ENCODE results near the gene CABCOCO1.

- TF ChIP-seq POLR2AphosphoS5 (IDR thresholded peaks at IDR 0.05; ENCODE audit: low read depth, low read length) (no peak), TAF1 (IDR thresholded peaks at IDR 0.05; ENCODE audit: borderline replicate concordance, insufficient read depth, low read length) (no peak), SIN3A (IDR thresholded peaks at IDR 0.05; ENCODE audit: borderline replicate concordance, insufficient read depth, low read length) (no peak), REST (IDR thresholded peaks at IDR 0.05; ENCODE audit: insufficient read depth in 1 of 2, low read depth in 2 of 2, low read length in 2 of 2) (no peak)
Observed at GRCh38 chr10:61812920-61813319, 150.2 kb downstream of the CABCOCO1 start.

Measured in PFSK-1 (cell line).